H9 (cell line): ENCODE results near the gene MED15. TPM values are rescaled to one million over a fixed set of nuclear protein-coding genes. Genes with fewer than 3 reads are reported as not detected.

ENCODE experiments used
- DNase-seq: peaks from one replicate; pipeline ENCODE4 v3.0.0-alpha.2; 2017
- H2AFZ ChIP-seq: one replicate; pipeline ENCODE4 v1.6.1; 2013; ENCODE audit warnings: mild to moderate bottlenecking, low read length, control low read depth, moderate library complexity
- H2AK5ac ChIP-seq: 2 replicates; pipeline ENCODE4 v1.6.1; 2013; ENCODE audit warnings: low read length, control low read depth, mixed read lengths; ENCODE audit not compliant: insufficient read length
- H2BK120ac ChIP-seq: one replicate; pipeline ENCODE4 v1.6.1; 2013; ENCODE audit warnings: low read depth, mild to moderate bottlenecking, low read length, control low read depth, inconsistent platforms; ENCODE audit not compliant: poor library complexity, severe bottlenecking
- H2BK12ac ChIP-seq: 2 replicates; pipeline ENCODE4 v1.6.1; 2013; ENCODE audit warnings: low read length, control low read depth, mixed read lengths, low read depth; ENCODE audit not compliant: insufficient read length
- H2BK15ac ChIP-seq: 2 replicates; pipeline ENCODE4 v1.6.1; 2013; ENCODE audit warnings: low read depth, low read length, control low read depth
- H2BK20ac ChIP-seq: one replicate; pipeline ENCODE4 v1.6.1; 2013; ENCODE audit warnings: low read depth, mild to moderate bottlenecking, low read length, control low read depth, inconsistent platforms; ENCODE audit not compliant: poor library complexity, severe bottlenecking
- H2BK5ac ChIP-seq: 2 replicates; pipeline ENCODE4 v1.6.1; 2013; ENCODE audit warnings: low read length, control low read depth, mixed read lengths; ENCODE audit not compliant: insufficient read length
- H3K14ac ChIP-seq: 2 replicates; pipeline ENCODE4 v1.6.1; 2013; ENCODE audit warnings: low read length, control low read depth; ENCODE audit not compliant: insufficient read depth
- H3K18ac ChIP-seq: 2 replicates; pipeline ENCODE4 v1.6.1; 2013; ENCODE audit warnings: low read depth, mild to moderate bottlenecking, mixed read lengths, low read length, control low read depth; ENCODE audit not compliant: insufficient read length
- H3K23ac ChIP-seq: 2 replicates; pipeline ENCODE4 v1.6.1; 2013; ENCODE audit warnings: low read length, control low read depth, mixed read lengths, low read depth; ENCODE audit not compliant: insufficient read length
- H3K23me2 ChIP-seq: 2 replicates; pipeline ENCODE4 v1.6.1; 2013; ENCODE audit warnings: low read depth, mild to moderate bottlenecking, mixed read lengths, low read length, control low read depth; ENCODE audit not compliant: insufficient read length, poor library complexity, severe bottlenecking
- H3K27ac ChIP-seq: 2 replicates; pipeline ENCODE4 v1.5.1; 2013; ENCODE audit warnings: low read length, control low read depth, mixed read lengths, low read depth; ENCODE audit not compliant: insufficient read length
- H3K27me3 ChIP-seq: 2 replicates; pipeline ENCODE4 v1.6.1; 2013; ENCODE audit warnings: low read length, control low read depth, inconsistent platforms; ENCODE audit not compliant: insufficient read depth
- H3K4ac ChIP-seq: 2 replicates; pipeline ENCODE4 v1.6.1; 2013; ENCODE audit warnings: low read depth, mild to moderate bottlenecking, control low read depth, inconsistent platforms, low read length, moderate library complexity
- H3K4me1 ChIP-seq: 2 replicates; pipeline ENCODE4 v1.6.1; 2013; ENCODE audit warnings: low read length, control low read depth, inconsistent platforms; ENCODE audit not compliant: insufficient read depth
- H3K4me2 ChIP-seq: 2 replicates; pipeline ENCODE4 v1.6.1; 2013; ENCODE audit warnings: low read length, control low read depth, mixed read lengths; ENCODE audit not compliant: insufficient read length, insufficient read depth
- H3K56ac ChIP-seq: 2 replicates; pipeline ENCODE4 v1.6.1; 2013; ENCODE audit warnings: low read depth, mild to moderate bottlenecking, mixed read lengths, low read length, control low read depth; ENCODE audit not compliant: insufficient read length
- H3K79me1 ChIP-seq: 2 replicates; pipeline ENCODE4 v1.6.1; 2013; ENCODE audit warnings: low read depth, mild to moderate bottlenecking, moderate library complexity, low read length, control low read depth, inconsistent platforms; ENCODE audit not compliant: insufficient read depth, poor library complexity, severe bottlenecking
- H3K79me2 ChIP-seq: 2 replicates; pipeline ENCODE4 v1.6.1; 2013; ENCODE audit warnings: low read length, control low read depth, inconsistent platforms; ENCODE audit not compliant: insufficient read depth
- H3K9ac ChIP-seq: 2 replicates; pipeline ENCODE4 v1.6.1; 2013; ENCODE audit warnings: low read length, control low read depth, mixed read lengths; ENCODE audit not compliant: insufficient read length; ENCODE audit errors: extremely low read depth
- H3K9me3 ChIP-seq: one replicate; pipeline ENCODE4 v1.6.1; 2013; ENCODE audit warnings: low read depth, low read length, inconsistent platforms; ENCODE audit not compliant: control insufficient read depth
- H3T11ph ChIP-seq: one replicate; pipeline ENCODE4 v1.6.1; 2013; ENCODE audit warnings: mild to moderate bottlenecking, low read length, control low read depth, inconsistent platforms
- H4K20me1 ChIP-seq: one replicate; pipeline ENCODE4 v1.6.1; 2013; ENCODE audit not compliant: control insufficient read depth, insufficient read length, insufficient read depth
- H4K5ac ChIP-seq: 2 replicates; pipeline ENCODE4 v1.6.1; 2013; ENCODE audit warnings: low read depth, mild to moderate bottlenecking, mixed read lengths, low read length, control low read depth; ENCODE audit not compliant: insufficient read length
- H4K8ac ChIP-seq: replicated peaks from 2 replicates; pipeline ENCODE4 v1.6.1; 2013; ENCODE audit warnings: low read length, control low read depth, mixed read lengths, low read depth; ENCODE audit not compliant: insufficient read length
- H4K91ac ChIP-seq: 2 replicates; pipeline ENCODE4 v1.6.1; 2013; ENCODE audit warnings: low read depth, mild to moderate bottlenecking, moderate library complexity, mixed read lengths, low read length, control low read depth; ENCODE audit not compliant: insufficient read length
- H3K27ac Mint-ChIP-seq, 3 experiments: 2 replicates in 2 of 3; 3 replicates in 1 of 3; pipeline ENCODE4 v1.8.0; 2020 to 2021; ENCODE audit warnings: mixed read lengths in 3 of 3, mild to moderate bottlenecking in 1 of 3, moderate library complexity in 1 of 3
- H3K27me3 Mint-ChIP-seq: 2 replicates; pipeline ENCODE4 v1.8.0; 2021; ENCODE audit warnings: low read depth, mild to moderate bottlenecking, moderate library complexity, mixed read lengths
- H3K36me3 Mint-ChIP-seq, 3 experiments: 2 replicates in 2 of 3; 3 replicates in 1 of 3; pipeline ENCODE4 v1.8.0; 2020 to 2021; ENCODE audit warnings: low read depth in 3 of 3, mixed read lengths in 3 of 3; ENCODE audit not compliant: insufficient read depth in 1 of 3
- H3K4me1 Mint-ChIP-seq, 2 experiments: 2 replicates each; pipeline ENCODE4 v1.8.0; 2020; ENCODE audit warnings: mixed read lengths in 2 of 2
- H3K4me3 Mint-ChIP-seq, 2 experiments: 2 replicates in 1 of 2; 3 replicates in 1 of 2; pipeline ENCODE4 v1.8.0; 2020 to 2021; ENCODE audit warnings: mild to moderate bottlenecking in 2 of 2, mixed read lengths in 2 of 2, moderate library complexity in 1 of 2
- H3K9me3 Mint-ChIP-seq, 2 experiments: 2 replicates in 1 of 2; 3 replicates in 1 of 2; pipeline ENCODE4 v1.8.0; 2020; ENCODE audit warnings: mild to moderate bottlenecking in 2 of 2, mixed read lengths in 2 of 2, moderate library complexity in 1 of 2
- CTCF ChIP-seq: fragments of 200-600 bp; sonication (generic); conservative IDR thresholded peaks from 3 replicates; pipeline ENCODE4 v1.8.0; 2021; ENCODE audit warnings: antibody characterized with exemption, mild to moderate bottlenecking
- WGBS: extraction: QIAGEN DNeasy Blood & Tissue Kit; methylation state at CpG from one replicate; pipeline ENCODE4 v1.1.7; 2013; ENCODE audit warnings: missing lambda C conversion rate, low lambda C conversion rate, mixed read lengths; ENCODE audit not compliant: insufficient read length; ENCODE audit errors: extremely low coverage; 5-methylcytosine and 5-hydroxymethylcytosine counted together
- total RNA-seq: library from RNA; stranded (reverse); gene quantifications from 2 replicates; pipeline ENCODE4 v1.2.1, GENCODE V29; 2021

Gene MED15
- total RNA-seq, 1 experiment from 2014 or later = 47.4 TPM

- Histone ChIP-seq H3K9ac (no peak overlapping the region), H2BK120ac (no peak overlapping the region), H2AK5ac (no peak overlapping the region), H3K18ac (no peak overlapping the region), H4K91ac (no peak overlapping the region), H3T11ph (no peak overlapping the region), H3K4me1 (no peaks in the 10 kb centered on the region), H2BK5ac (no peak overlapping the region), H3K4me2 (no peak overlapping the region), H2BK12ac (no peak overlapping the region), H2AFZ (no peak overlapping the region), H2BK15ac (no peak overlapping the region), H4K8ac (no peak overlapping the region), H3K27ac (no peak overlapping the region), H4K20me1 (no peaks in the 10 kb centered on the region), H2BK20ac (no peak overlapping the region), H3K9me3 (no peaks in the 10 kb centered on the region), H3K4ac (no peak overlapping the region), H3K56ac (no peak overlapping the region), H3K79me2 (no peaks in the 10 kb centered on the region), H3K14ac (no peak overlapping the region), H3K27me3 (no peaks in the 10 kb centered on the region), H3K23me2 (no peaks in the 10 kb centered on the region), H3K23ac (no peak overlapping the region), H4K5ac (no peak overlapping the region), H3K79me1 (no peaks in the 10 kb centered on the region)
- no peak overlapping the region for H3K27ac Mint-ChIP-seq
- no peak for DNase-seq
- no peak overlapping the region for H3K4me3 Mint-ChIP-seq
- no peak for TF ChIP-seq CTCF
- no peaks in the 10 kb centered on the region for H3K27me3 Mint-ChIP-seq
- peaks cover 28 to 66% (median 47%) of the 10 kb centered on the region in 3 experiments; a peak in 6 of 7 replicates for H3K36me3 Mint-ChIP-seq
- no peaks in the 10 kb centered on the region for H3K9me3 Mint-ChIP-seq
- no CpG with 5 or more reads among the region's 13 CpGs for WGBS
- H3K4me1 Mint-ChIP-seq = no peaks in the 10 kb centered on the region
These were observed 57.8 kb downstream of the MED15 start for GRCh38 chr22:20565079-20565734.
